NCI-H748 (cell line): ENCODE data around the gene PPP1R18.
"Not testable (repeated sequence)": the region's sequence is repeated elsewhere in the genome, so short reads cannot be mapped to it uniquely, and the experiment has no call there.

Source experiments
- DNase-seq: peaks from one replicate; lab custom pipeline; 2025; ENCODE audit not compliant: unreplicated experiment; lab: John Stamatoyannopoulos, UW

PPP1R18 gene

GRCh38 chr6:30686009-30686907, at the start of gene PPP1R18:
PPP1R18 (minus strand) TSS chr6:30686645; CDS start chr6:30686018, 627 bp downstream.
- DNase-seq = peak; percentile 80

GRCh38 chr6:30735668-30736314, 49.3 kb upstream of the PPP1R18 start:
- DNase-seq = no peak

- DNase-seq = no peak
Measured at GRCh38 chr6:30732237-30732943, 45.9 kb upstream of the PPP1R18 start.

- peak; percentile 70 for DNase-seq
Measured at GRCh38 chr6:30730601-30731435, 44.4 kb upstream of the PPP1R18 start.

- DNase-seq = no peak
Measured at GRCh38 chr6:30727920-30728553, 41.6 kb upstream of the PPP1R18 start.

- no peak for DNase-seq
Measured at GRCh38 chr6:30726506-30727413, 40.3 kb upstream of the PPP1R18 start.

- DNase-seq = peak; percentile 41
Measured at GRCh38 chr6:30725713-30726505, 39.5 kb upstream of the PPP1R18 start.

GRCh38 chr6:30724906-30725667, 38.6 kb upstream of the PPP1R18 start:
- DNase-seq = no peak

GRCh38 chr6:30723843-30724741, 37.6 kb upstream of the PPP1R18 start:
- not testable (repeated sequence) for DNase-seq

GRCh38 chr6:30723159-30723842, 36.9 kb upstream of the PPP1R18 start:
- DNase-seq = not testable (repeated sequence)

GRCh38 chr6:30722280-30723112, 36.1 kb upstream of the PPP1R18 start:
- peak; percentile 84 for DNase-seq

GRCh38 chr6:30722025-30722279, 35.5 kb upstream of the PPP1R18 start:
- DNase-seq = not testable (repeated sequence)

- peak; percentile 95 for DNase-seq
Measured at GRCh38 chr6:30721198-30722024, 35.0 kb upstream of the PPP1R18 start.

- DNase-seq = peak; percentile 93
Measured at GRCh38 chr6:30720738-30721197, 34.3 kb upstream of the PPP1R18 start.
